ENCODE data around the gene CCSER2.
"Not testable (repeated sequence)": the region's sequence is repeated elsewhere in the genome, so short reads cannot be mapped to it uniquely, and the experiment has no call there.

Gene CCSER2, protein sequence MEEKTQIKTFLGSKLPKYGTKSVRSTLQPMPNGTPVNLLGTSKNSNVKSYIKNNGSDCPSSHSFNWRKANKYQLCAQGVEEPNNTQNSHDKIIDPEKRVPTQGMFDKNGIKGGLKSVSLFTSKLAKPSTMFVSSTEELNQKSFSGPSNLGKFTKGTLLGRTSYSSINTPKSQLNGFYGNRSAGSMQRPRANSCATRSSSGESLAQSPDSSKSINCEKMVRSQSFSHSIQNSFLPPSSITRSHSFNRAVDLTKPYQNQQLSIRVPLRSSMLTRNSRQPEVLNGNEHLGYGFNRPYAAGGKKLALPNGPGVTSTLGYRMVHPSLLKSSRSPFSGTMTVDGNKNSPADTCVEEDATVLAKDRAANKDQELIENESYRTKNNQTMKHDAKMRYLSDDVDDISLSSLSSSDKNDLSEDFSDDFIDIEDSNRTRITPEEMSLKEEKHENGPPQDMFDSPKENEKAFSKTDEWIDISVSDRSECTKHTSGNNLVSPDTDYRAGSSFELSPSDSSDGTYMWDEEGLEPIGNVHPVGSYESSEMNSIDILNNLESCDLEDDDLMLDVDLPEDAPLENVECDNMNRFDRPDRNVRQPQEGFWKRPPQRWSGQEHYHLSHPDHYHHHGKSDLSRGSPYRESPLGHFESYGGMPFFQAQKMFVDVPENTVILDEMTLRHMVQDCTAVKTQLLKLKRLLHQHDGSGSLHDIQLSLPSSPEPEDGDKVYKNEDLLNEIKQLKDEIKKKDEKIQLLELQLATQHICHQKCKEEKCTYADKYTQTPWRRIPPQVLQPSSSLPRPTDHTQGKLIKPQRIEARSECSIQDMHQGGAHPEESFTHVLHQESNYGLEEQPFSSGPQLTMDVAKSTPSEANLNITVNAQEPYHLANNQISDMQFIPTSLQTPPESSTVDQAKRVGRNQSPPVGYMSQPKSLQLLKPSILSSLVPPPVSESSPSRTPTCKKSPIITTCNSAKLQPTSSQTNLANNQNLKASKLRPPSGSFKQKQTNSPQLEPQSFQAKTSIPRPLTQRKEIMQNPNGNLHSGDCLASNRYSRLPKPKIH

DNA sequence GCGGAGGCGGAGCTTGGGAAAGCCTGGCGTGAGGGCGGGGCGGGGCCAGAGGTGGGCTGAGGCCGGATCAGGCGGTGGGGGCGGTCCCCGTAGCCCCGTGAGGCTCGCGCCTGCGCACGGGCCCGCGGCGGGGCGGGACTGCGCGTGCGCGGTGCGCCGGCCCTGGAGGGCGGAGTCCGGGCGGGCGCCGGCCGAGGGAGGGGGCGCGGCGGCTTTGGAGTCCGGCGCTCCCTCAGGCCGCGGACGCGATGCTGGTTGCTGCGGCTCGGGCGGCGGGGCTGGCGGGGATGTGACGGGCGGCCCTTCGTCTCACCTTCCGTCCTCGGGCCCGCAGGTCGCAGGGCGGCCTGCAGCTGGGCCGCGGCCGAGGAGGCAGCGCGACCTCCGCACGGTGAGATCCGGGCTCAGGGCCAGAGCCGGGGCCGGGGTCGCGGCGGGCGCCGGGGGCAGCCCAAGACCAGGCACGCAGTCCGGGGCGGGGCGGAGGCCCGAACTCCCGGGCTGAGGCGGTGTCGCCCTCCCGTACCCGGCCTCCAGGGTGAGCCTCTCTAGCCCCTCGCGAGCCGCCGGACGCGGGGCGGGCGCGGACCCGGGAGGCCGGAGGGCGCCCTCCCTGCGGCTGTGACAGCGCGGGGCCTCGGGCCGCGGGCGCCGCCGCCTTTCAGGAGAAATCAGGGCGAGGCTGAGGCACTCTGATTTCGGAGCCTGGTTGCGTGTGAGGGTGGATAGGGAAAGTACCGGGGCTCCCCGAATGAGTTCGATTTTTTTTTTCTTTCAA lies at the start of gene CCSER2:
Gene CCSER2 (plus strand): TSS at position 172 of the 778 bp plus-strand sequence. CDS start 42,464 bp downstream, outside the sequence.
- DNase-seq, result no peak

DNA sequence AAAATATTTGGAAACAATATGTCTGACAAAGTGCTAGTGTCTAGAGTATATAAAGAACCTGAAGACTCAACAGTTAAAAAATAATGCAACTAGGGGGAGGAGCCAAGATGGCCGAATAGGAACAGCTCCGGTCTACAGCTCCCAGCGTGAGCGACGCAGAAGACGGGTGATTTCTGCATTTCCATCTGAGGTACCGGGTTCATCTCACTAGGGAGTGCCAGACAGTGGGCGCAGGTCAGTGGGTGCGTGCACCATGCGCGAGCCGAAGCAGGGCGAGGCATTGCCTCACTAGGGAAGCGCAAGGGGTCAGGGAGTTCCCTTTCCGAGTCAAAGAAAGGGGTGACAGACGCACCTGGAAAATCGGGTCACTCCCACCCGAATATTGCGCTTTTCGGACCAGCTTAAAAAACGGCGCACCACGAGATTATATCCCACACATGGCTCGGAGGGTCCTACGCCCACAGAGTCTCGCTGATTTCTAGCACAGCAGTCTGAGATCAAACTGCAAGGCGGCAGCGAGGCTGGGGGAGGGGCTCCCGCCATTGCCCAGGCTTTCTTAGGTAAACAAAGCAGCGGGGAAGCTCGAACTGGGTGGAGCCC lies 48.4 kb upstream of the CCSER2 start:
- DNase-seq, result not testable (repeated sequence)

DNA sequence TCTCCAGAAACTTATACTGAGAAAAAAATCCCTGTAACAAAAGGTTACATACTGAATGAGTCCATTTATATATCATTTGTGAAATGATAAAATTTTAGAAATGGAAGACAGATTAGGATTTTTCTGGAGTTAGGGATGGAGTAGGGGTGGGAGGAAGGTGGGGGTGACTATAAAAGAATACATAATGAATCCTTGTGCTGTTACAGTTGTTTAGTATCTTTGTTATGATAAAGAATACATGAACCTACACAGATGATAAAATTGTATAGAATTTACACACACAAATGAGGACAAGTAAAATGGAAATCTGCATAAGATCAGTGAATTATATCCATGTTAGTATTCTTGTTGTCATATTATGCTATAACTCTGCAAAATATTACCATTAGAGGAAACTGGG lies 41.7 kb upstream of the CCSER2 start:
- no peak for DNase-seq

DNA sequence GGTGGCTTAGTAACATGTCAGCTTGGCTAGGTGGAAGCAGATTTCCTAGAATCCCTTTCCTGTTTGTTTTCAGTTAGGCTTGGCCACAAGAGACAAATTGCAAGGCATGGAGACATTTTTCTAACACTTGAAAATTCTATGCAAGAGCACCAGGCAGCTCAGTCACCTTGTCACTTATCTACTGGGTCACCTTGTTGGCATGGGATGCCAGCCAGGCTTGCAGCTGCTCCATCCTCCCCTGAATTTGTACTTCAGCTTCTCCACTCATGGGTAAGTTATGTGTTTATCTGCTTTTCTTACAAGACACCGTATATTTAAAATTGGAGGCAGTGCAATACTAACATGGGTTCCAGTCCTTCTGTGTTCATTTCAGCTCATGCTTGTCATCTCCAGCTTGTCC lies 40.2 kb upstream of the CCSER2 start:
- no peak for DNase-seq

DNA sequence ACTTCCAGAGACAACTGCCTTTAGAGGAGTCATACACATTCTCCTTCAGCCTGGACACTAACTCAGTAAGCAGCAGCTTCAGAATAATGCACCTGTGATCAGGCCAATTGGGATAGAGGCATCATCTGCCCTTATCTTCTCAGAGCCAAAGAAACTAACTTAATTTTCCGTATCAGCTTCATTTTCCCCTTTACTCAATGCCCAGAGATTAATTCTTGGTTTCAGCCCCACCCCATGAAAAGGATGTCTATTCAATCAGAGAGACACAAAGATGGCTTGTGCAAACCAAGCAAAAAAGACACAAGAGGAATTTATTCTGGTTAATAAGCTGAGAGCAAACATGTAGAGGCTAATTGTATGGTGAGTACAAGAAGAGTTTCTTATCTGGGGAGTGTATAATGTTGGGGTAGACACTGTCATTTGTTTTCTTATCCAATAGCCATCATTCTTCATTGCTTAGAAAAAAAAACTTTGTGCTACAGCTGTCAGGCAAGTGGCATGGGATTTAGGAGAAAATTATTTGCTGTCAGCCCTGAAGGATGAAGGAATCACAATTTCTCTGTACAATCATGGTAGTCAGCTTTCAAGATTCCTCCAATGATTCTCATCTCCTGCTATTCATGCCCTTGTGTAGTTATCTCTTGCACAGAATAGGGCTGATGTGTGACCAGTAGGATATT lies 38.7 kb upstream of the CCSER2 start:
- no peak for DNase-seq

DNA sequence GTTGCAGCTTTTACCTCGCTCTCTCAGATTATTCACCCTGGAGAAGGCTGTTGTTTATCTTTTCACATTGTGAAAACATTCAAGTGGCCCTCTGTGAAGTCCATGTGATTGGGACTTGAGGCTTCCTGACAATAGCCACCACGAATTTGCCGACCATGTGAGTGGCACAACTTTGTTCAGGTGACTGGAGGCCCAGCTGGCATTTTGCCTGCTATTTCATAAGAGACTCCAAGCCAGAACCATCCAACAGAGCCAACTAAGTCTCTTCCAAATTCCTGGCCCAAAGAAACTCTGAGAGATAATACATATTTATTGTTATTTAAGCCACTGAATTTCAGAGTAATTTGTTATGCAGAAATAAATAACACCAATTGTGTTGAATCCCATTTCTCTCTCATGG lies 38.2 kb upstream of the CCSER2 start:
- no peak for DNase-seq

DNA sequence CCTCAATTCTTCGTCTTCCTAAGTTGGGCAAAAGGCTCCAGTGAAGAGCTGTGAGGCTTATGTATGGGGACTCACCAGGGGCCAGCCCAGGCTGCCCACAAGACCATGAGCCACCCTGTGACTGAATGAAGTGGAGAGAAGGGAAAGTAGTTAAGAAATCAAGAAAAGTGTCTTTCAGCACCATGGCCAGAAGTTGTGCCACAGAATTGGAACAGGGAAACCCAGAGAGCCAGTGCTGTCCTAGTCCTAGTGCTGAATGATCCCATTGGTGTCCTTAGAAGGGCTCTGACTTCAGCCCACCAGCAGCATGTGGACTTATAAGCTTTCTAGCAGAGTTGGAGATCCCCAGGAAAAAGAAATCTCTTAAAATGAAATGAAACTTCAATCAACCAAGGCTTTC lies 37.0 kb upstream of the CCSER2 start:
- no peak for DNase-seq

DNA sequence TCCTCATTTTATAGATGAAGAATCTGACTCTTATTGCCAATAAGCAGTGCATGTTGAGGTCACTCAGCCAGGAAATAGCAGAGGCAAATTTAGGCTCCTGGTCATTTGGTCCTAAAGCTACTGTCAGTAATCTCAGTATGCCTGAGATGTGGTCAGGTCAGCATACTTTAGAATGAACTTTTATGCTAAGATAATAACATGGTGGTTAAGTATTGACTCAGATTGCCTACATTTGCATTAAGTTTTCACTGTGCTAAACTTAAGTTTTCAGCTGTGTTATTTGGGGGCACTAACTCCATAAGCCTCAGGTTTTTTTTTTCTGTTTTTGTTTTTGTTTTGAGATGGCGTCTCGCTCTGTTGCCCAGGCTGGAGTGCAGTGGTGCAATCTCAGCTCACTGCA lies 35.9 kb upstream of the CCSER2 start:
- DNase-seq, result no peak

DNA sequence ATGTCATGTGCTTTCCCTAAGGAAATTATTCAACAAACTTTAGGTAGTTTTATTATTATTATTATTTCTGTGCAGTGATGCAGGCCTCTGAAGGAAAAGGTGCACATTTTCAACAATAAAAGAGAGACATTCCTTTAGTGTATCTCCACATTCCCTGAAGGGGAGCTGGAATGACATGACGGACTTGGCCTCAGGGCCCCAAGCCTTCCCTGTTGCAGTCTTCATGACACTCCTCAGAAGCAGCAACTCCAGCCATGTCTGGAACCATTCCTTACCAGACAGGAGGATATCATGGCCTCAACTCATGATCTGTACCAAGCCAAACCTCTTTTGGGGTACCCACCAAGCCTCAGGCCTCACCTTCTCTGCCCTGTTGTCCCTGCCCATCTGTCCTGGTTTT lies 35.2 kb upstream of the CCSER2 start:
- no peak for DNase-seq

DNA sequence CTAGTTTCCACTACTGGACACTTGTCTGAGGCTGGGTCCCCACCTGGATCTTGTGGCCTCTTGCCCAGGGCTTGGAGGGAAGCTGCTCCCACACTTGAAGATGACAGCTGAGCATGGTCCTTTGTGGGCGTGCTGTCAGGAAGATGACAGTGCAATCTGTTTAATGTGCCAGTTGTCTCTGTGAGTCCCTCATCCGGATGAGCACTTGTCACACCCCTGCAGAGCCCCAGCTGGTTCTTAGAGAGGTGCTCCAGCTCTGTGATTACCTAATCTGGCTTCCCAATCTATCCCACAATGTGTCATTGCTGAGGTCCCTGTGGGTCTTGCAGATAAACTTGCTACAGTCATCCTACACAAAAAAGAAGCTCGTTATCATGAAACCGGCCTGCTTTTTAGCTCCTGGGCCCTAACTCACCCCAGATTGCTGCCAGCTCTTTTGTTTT lies 34.8 kb upstream of the CCSER2 start:
- no peak for DNase-seq

DNA sequence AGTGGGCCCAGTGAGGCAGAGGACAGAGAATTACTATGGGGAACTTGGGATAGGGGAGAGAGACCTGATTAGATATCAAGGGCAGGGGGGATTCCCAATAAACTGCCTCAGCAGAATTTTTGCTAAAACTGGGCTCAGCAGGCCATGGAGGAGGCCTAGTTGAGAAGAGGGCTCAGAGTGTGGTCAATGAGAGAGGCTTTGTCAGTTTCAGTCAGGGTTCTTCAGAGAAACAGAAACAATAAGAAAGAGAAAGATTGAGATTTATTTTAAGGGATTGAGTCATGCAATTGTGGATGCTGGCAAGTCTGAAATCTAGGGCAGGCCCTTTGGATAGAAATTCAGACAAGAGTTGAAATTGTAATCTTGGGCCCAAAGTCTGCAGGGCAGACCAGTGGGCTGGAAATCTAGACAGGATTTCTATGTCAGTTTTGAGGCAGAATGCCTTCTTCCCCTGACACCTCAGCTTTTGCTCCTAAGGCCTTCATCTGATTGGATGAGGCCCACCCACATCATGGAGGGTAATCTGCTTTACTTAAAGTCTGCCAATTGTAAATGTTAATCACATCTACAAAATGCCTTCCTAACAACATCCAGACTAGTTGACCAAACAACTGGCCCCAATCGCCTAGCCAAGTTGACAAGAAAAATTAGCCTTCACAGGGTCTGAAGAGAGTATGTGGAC lies 33.5 kb upstream of the CCSER2 start:
- DNase-seq, result no peak

DNA sequence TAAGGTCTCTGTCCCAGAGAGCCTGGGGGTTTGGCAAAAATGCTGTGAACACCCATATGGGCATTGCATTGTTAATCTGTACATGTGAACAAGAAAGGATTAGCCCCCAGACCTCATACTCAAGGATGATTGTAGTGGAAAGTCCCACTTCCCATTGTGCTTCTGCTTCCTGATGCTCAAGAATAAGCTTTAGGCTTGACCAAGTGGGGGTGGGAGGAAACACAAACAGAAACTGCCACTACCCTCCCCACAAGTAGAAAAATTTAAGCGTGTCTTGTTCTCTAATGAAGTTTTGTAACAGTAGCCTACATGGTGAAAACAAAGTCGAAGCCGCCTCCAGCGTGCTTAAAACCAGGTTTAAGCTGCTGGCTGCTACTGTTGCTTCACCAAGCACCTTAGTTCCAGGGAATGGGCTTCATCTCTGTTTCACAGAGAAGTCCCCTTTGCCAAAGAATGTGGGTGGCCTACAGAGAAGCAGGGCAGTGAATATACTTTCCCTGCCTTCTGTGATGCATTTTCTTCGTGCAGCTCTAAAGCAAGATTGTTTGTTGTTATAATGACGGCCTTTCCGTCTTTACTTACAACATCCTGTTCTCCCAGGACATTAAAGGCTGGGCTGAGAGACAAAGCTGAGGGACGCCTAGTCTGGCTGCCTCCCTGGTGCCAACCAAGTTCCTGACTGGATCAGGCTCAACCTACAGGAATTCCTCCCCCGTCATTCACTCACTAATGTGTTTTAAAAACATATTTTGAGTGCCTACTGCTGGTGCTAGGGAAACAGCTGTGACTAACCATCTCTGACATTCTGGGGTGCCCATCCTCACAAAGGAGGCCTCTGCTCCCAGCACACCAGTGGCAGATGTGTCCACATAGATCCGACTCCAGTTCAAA lies 32.1 kb upstream of the CCSER2 start:
- no peak for DNase-seq

DNA sequence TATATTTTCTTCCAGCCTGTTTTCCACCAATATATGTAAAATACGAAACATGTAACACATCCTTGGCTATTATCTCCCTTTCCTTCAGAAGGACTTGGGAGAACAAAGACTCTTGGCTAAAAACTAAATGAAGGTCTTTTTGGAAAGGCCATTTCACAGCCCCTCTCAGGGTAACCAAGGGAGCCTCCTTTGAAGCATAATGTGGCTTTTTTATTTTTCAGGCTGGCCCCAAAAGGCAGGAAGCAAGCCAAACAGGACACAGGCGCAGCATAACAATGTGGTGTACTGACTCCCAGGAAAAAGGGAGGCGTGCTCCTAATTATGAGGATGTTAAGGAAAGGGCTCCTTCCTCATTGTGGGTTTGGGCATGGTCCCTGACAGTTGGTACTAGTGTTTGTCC lies 30.3 kb upstream of the CCSER2 start:
- no peak for DNase-seq

DNA sequence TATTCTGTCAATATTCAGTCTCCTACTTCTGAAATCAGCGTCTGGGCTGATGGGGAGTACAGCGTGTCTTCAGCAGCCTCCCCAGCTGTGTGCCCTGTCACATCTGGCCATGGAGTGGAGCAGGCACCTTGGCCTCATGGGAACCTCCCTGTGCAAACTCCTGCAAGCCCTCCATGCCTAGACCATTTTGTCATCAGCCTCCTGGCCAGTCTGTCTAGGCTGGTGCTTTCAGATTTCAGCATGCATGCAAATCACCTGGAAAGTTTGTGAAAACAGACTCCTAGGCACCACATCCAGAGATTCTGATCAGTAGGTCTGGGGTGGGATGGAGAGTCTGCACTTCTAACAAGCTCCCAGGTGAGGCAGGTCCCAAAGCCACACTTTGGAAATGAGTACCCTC lies 26.2 kb upstream of the CCSER2 start:
- no peak for DNase-seq

DNA sequence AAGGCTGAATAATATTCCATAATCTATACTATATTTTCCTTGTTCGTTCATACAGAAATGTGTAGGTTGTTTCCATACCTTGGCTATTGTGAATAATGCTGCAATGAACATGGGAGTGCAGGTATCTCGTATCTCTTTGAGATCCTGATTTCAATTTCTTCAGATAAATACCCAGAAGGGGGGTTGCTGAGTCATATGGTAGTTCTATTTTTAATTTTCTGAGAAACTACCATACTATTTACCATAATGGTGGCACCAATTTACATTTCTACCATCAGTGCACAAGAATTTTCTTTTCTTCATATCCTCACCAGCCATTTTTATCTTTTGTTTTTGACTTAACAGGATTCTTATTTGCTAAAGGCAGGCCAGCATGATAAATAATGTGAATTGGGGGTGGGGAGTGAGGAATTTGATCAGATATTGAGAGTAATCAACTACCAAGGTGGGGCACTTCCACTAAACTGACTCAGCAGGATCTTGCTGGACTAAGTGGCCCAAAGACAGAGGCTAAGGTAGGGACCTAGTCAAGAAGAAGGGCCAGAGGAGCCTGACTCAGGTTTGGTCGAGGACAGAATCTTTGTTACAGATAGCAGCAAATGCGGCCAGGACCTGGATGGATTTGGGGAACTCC lies 21.5 kb upstream of the CCSER2 start:
- no peak for DNase-seq

DNA sequence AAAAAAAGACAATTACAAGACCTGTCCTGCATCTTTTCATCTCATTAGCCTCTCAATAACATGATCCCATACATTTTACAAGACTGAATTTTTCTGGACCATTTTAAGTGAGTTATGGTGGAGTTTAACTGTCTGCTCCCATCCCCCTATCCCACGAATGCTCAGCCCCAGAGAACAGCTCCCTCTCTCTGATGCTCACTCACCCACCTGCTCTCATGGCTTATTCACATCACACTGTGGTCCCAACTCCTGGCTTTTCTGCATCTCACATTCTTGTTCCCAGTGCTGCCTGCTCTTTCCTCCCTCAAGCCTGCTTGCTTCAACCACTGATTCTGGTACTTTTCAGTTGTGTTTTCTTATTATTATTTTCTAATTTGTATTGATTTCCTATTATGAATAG lies 20.4 kb upstream of the CCSER2 start:
- DNase-seq, result no peak

DNA sequence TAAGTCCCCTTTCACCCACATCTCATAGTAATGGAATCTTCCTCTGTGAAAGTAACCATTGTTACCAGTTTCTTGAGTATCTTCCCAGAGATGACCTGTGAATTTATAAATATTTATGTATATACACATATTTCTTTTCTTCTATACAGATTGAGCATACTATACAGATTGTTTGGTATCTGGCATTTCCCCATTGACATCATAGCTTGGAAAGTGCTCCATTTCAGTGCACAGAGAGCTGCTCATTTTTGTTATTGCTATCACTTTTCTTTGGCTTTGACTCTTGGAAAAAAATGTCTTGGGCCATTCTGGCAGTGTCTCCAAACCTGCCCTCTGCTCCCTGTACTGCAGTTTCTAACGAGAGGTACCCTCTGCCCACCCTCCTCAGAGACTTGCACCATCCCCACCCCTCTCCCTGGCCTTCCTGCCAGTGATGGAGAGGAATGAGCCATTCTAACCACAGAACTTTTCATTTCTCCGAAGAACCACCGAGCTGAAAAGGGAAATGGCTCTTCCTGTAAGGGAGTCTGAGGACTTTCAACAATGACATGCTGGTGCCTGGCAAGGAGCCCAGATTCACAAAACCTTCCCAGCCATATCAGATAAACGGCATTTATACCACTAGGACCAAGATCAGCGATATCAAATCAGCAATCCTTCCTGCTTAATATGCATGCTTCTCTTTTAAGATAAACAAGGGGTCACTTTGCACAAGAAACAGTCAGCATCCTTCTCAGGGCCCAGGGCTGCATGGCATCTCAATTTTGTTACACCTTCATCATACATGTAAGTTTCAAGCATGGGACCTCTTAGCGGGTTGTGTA lies 19.7 kb upstream of the CCSER2 start:
- DNase-seq, result no peak

DNA sequence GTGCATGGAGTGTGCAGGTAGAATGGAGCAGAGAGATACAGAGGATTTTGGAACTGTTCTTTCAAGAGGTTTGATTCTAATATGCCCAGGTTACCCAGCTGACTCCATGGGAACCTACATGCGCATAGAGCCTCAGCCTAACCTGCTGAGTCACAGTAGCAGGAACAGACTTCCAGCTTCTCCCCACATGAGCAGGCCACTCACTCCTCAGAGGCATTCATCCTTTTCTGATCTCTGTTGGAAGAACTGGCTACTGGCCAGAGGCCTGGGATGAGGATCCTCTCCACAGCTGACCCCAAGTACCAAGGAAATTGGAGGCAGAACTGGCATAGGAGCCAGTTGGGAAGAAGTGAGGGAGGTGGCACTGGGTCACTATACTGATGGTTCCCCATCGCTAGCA lies 17.9 kb upstream of the CCSER2 start:
- DNase-seq, result no peak

DNA sequence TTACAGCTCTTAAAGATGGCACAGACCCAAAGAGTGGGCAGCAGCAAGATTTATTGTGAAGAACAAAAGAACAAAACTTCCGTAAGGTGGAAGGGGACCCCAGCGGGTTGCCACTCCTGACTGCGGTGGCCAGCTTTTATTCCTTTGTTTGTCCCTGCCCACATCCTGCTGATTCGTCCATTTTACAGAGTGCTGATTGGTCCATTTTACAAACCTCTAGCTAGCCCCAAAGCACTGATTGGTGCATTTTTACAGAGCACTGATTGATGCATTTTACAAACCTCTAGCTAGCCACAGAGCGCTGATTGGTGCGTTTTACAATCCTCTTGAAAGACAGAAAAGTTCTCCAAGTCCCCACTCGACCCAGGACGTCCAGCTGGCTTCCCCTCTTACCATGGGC lies 16.8 kb upstream of the CCSER2 start:
- DNase-seq, result no peak
